ENCODE results near the gene NXF1. TPM values are rescaled to one million over a fixed set of nuclear protein-coding genes. Genes with fewer than 3 reads are reported as not detected.

NXF1 gene
- total and polyA plus RNA-seq, 2 of the 13 experiments (the other 11 are each of a cell fraction or from before 2014, with no cell fraction given), result 30.4 to 30.9 TPM

GRCh38 chr11:62816557-62816956, 11.3 kb upstream of the NXF1 start:
- Histone ChIP-seq H3K27ac (ENCODE audit: extremely low read length, insufficient read depth, low read length) (no peak overlapping the region), H3K9ac (ENCODE audit: insufficient read depth, low read depth, low read length) (no peak overlapping the region), H3K4me2 (ENCODE audit: low read depth, low read length) (no peak overlapping the region), H3K9me3 (ENCODE audit: low read length) (no peaks in the 10 kb centered on the region), H3K36me3 (replicated peaks in 1 of 2; ENCODE audit: control insufficient read depth in 1 of 2, insufficient read depth in 2 of 2, low read length in 2 of 2) (peaks cover 4 to 29% of the 10 kb centered on the region in 2 experiments; a peak in 4 of 5 replicates), H2AFZ (ENCODE audit: low read length) (no peak overlapping the region), H3K4me1 (ENCODE audit: insufficient read depth, low read length) (peaks cover 11% of the 10 kb centered on the region), H3K79me2 (ENCODE audit: insufficient read depth, low read length) (no peaks in the 10 kb centered on the region), H4K20me1 (ENCODE audit: insufficient read depth, low read length) (no peaks in the 10 kb centered on the region), H3K4me3 (replicated peaks in 1 of 3; ENCODE audit: insufficient read depth in 1 of 3, low read depth in 2 of 3, low read length in 3 of 3) (no peak overlapping the region), H3K27me3 (ENCODE audit: control insufficient read depth in 1 of 2, insufficient read depth in 2 of 2, low read length in 2 of 2) (no peaks in the 10 kb centered on the region)
- no peak for ATAC-seq
- POLR2A ChIA-PET, result interaction anchor here (0.7 to 1.5 kb wide), 8 partner anchors 10 to 89 kb away, joined by 3 to 7 read pairs (median 4); partner anchors contain the start of genes HNRNPUL2, STX5 and WDR74
- no TSS peak for BruUV-seq (replicated peaks)
- no peak for DNase-seq (ENCODE audit: low spot score)
- TF ChIP-seq HNF4G (IDR thresholded peaks at IDR 0.05; ENCODE audit: borderline replicate concordance, low read depth, low read length) (no peak), HNF4G (CRISPR knock-in tag; IDR thresholded peaks at IDR 0.05; ENCODE audit: borderline replicate concordance, low read depth) (no peak), ZNF549 (CRISPR knock-in tag; IDR thresholded peaks at IDR 0.05) (no peak), BCLAF1 (IDR thresholded peaks at IDR 0.05) (no peak), ZNF362 (CRISPR knock-in tag; IDR thresholded peaks at IDR 0.05; ENCODE audit: borderline replicate concordance) (no peak), DR1 (CRISPR knock-in tag; IDR thresholded peaks at IDR 0.05) (no peak), JUND (CRISPR knock-in tag; IDR thresholded peaks at IDR 0.05) (no peak), YEATS2 (CRISPR knock-in tag; IDR thresholded peaks at IDR 0.05; ENCODE audit: borderline replicate concordance) (no peak), ZNF329 (CRISPR knock-in tag; IDR thresholded peaks at IDR 0.05; ENCODE audit: low read depth) (no peak)
- no peak for FAIRE-seq
- in situ Hi-C loops (cut with HindIII; ENCODE audit: extremely low pct_ligation_motif_present, low pct_unique_long_range_greater_than_20kb), result no loop called here
- WGBS (ENCODE audit: low lambda C conversion rate), result 94% methylated on average over 8 of the region's 8 CpGs
- CTCF ChIA-PET (ENCODE audit: low intra/inter-chr PET ratio, low total read pairs), result no interaction called here
- intact Hi-C loops (cut with micrococcal nuclease; ENCODE audit: unreplicated experiment), result no loop called here
